CD4-positive, alpha-beta T cell treated with Interleukin-17A for 1 hour (primary cell): Measurements from ENCODE around the gene CEP295NL.
A peak's percentile ranks its signal among the peaks of the same experiment; 100 is the strongest.
"Not testable (repeated sequence)": the region's sequence is repeated elsewhere in the genome, so short reads cannot be mapped to it uniquely, and the experiment has no call there.

Experiments
- DNase-seq: peaks from one replicate; pipeline ENCODE4 v3.0.0-alpha.2; 2020

Gene CEP295NL

DNA sequence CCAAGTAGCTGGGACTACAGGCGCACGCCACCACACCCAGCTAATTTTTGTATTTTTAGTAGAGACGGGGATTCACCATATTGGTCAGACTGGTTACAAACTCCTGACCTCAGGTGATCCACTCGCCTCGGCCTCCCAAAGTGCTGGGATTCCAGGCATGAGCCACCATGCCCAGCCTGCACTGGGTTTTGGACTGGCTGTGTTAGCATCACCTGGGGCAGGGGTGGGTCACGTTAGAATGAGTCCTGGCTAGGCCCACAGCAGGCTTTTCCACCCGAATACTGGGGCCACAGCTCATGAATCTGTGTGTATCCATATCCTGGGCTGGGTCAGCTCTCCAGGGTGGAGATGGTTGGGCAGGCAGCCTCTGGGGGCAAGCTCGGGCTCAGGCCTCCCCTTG is 770 bp downstream of the CEP295NL start:
- DNase-seq: not testable (repeated sequence)

DNA sequence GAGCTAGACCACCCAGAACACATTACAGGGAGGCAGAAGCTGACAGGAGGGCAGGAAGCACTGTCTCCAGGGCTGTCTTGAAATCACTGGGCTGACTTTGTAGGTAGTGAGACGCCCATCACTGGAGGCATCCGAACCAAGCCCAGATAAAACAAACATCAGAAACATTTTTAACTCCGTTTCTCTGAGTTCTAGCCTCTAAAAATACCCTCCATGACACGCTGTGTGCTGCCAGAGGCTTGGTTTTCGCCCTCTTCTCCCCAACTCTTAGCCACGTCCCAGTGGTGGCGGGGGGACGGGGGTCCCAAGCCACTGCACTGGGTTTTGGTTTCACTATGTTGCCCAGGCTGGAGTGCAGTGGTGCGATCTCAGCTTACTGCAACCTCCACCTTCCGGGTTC is 1.2 kb downstream of the CEP295NL start:
- no peak for DNase-seq

DNA sequence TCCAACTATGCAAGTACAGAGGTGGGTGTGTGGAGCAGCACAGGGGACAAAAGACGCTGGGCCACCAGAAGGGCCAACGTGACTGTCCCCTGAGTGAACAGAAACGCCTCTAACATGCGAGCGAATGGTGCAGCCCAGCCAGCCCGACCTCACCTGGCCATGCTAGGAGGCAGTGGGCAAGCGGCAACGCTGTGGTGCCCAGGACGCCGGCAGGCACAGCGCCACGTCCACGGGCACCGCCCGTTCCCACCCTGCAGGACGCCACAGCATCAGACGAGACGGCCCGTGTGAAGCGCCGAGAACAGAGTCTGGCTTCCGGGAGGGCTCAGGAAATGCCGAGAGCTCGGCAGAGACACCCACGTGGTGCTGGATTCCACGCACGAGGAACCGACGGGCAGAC is 2.2 kb downstream of the CEP295NL start:
- DNase-seq: no peak

DNA sequence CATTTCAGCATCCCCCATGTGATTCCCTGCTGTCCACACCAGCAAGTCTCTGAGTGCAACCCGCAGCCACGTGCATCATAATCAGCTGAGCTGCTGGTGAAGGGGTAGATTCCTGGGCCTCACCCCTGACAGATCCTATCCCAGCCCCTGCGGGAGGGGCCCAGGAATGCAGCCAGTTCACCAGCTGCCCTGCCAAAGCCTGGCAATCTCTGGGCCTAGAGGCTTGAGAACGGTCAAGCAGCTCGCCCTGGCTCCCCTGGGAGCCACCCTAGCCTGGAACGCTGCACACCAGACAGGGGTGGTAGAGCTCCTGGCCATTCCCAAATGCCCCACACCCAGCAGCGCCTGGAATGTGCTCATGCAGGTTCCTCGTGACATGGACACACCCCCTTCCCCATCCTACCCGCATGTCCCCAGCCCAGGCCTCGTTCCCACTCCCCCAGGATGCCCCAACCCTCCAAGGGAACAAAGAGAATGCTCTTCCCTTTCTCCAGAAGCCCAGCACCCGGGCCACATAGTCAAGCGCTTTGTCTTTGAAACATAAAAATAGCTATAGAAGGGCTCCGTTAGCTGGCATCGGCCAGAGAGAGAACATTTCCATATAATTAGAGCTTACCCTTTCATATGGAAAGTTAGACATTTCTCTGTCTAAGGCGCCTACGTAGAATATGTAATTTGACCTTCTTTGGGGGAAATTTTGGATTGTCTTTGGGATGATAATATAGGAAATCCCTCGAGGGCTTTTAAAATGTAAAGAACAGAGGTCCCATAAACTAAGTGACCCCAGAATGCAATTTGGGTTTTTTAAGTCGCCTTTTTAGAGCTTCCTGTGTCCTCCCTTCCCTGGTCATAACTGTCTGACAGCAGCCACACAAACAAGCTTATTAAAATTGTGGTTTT is 3.4 kb downstream of the CEP295NL start:
- DNase-seq: no peak

DNA sequence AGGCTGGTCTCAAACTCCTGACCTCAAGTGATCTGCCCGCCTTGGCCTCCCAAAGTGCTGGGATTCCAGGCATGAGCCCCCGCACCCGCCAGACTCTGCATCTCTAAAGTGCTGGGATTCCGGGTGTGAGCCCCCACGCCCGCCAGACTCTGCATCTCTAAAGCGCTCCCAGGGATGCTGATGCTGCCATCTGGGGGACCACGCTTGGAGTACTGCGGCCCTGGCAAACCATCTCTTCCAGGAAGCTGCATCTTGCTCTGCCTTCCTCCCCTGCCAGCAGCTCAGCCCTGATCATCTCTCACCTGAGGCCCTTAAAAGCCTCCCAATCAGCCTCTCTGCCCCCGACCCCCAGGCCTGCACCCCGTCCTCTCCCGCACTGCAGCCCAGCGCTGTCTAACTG is 4.1 kb downstream of the CEP295NL start:
- DNase-seq: no peak

DNA sequence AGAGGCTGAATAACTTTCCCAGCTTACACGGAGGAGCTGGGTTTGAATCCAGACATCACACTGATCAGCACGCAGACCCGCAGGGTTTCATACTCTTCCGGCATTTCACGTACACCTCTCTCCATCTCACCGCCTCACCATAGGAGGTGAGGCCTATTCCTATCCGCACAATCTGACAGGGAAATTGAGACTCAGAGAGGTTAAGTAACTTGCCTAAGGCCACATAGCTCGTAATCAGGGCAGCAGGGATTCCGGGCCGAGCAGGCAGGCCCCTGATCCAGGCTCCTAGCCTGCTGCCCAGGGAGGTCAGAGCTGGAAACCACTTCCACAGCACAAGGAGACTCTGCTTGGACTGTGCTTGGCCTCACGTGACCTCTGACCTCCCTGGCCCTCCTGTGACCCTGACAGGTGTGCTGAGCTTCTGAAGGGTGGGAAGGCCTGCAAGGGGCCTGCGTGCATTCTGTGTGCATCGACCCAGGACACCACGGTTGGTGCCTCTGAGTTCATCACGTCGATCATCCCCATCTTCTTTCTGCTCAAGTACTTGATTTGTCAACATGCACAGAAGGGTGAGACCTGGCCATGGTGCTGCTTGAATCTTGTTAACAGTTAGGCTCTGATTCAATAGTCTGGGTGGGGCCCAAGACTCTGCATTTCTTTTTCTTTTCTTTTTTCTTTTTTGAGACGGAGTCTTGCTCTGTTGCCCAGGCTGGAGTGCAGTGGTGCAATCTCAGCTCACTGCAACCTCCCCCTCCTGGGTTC is 4.7 kb downstream of the CEP295NL start:
- DNase-seq: no peak

DNA sequence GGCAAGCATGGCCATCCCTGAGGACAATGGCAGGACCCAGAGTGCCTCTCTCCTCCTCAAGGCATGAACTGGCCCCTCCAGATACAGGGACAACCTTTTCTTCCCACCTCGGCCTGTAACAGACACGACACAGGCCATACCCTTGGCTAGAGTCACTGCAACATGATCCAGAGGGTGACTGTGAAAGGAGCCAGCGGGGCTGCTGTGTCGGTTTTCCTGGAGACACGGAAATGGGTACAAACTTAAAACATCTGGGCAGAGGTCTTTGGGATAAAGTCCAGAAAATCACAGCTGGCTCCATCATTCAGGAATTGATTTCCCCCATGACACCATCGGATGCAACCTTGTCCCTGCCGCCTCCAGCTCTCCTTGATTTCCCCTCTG is 5.3 kb downstream of the CEP295NL start:
- no peak for DNase-seq

DNA sequence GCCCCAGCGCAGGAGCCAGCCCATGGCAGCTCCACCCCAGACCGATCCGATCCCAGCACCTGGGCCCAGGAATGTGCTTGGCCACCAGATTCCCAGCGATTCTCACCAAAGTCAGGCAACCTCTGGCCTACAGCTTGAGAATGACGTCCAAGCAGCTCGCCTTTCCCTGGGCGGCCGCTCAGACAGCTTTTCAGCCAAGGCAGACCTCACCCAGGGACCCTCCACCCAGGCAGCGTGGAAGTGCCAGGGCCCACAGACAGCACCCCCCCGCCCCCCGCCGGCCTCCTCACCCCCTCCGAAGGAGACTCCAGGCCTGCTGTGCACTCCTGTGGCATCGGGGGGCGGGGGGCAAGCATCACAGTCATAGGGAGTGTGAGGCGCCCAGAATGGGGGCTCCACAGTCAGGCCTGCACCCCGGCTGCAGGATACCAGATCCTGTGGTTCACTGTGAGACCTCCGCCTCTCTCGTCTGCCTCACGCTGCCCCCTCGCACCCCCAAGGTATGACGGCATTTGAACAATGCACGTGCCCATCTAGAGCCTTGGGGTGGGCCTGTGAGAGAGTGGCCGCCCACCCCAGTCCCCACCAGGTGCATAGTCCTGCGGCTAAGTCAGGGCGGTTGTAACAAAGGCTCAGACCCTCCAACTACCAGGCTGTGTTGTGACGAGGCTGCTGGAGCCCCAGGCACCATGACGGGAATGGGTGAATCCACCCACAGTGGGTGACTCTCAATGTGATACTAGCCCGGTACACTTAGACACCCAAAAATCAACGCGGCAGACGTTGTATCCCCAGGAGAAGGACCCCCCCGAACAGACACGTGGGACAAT is 6.0 kb downstream of the CEP295NL start:
- DNase-seq: no peak

DNA sequence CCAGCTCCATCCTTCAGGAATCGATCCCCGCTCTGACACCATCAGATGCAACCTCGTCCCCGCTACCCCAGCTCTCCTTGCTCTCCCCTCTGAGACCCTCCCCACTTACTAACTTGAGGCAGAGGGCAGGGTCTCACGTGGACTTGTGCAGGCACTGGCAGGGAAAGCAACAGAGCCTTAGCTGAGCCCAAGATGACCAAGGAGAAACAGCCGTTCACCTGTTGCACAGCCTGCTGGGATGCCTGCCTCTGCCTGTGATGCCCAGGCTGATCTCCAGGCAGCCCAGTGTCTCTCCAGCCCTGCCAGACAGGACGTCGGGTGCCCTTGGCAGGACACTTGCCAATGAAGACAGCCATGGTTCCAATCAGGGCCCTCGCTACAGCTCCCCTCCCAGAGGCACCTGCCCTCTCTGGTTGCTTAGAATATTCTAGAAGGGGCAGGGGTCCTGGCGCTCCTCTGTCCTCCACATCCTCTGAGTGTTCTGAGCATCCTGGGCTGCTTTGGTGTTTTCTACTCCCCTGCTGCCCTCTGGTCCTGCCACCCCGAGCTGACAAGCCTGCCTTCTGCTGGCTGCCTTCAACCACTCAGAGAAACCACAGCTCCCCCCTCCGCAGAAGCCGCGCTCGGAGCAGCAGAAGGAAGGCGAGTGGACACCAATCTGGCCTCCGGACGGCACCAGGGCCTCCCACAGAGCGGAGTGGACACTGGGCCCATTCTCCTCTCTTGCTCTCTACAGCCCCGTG is 6.7 kb downstream of the CEP295NL start:
- no peak for DNase-seq

DNA sequence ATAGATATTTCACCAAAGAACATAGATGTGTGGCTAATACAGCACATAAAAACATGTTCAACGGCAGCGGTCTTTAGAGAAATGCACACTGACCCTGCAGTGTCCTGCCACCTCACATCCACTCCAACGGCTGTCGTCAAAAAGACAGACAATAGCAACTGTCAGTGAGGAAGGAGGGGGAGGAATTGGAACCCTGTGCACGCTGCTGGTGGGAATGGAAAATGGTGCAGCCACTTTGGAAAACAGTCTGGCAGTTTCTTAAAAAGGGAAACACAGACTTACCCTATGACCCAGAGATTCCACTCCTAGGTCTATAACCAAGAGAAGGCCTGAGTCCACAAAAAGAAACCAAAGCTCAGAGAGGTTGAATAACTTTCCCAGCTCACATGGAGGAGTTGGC is 7.7 kb downstream of the CEP295NL start:
- DNase-seq: no peak

DNA sequence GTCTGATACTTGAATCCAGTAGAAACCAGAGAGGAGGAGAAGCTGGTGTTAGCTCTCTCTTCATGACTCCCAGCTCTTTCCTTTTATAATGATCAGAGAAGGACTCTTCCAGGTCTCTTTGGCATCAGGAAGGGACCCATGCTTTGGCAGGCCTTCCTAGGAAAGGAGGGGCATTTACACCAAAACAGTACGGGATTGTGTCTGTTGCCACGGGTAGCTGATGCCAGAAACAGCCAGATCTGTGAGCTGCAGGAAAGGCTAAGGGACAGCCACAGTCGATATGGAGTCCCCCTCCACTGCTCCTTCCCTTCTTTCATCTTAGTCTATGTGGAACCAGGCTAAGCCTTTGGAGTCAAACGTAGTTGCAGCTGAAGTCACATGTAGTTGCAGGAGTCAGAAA is 9.3 kb downstream of the CEP295NL start:
- DNase-seq: no peak

DNA sequence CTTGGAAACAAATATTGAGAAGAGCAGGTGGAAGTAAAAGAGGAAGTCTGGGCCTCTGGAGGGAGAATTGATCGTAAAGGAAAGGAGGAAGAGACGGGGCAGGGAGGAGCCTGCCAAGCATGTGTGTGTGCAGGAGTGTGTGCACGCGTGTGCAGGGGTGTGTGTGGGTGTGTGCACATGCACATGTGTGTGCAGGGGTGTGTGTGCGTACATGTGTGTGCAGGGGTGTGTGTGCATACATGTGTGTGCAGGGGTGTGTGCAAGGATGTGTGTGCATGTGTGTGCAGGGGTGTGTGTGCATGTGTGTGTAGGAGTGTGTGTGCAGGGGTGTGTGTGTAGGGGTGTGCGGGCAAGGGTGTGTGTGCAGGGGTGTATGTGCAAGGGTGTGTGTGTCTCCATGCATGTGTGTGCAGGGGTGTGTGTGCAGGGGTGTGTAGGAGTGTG is 10.0 kb downstream of the CEP295NL start:
- no peak for DNase-seq

DNA sequence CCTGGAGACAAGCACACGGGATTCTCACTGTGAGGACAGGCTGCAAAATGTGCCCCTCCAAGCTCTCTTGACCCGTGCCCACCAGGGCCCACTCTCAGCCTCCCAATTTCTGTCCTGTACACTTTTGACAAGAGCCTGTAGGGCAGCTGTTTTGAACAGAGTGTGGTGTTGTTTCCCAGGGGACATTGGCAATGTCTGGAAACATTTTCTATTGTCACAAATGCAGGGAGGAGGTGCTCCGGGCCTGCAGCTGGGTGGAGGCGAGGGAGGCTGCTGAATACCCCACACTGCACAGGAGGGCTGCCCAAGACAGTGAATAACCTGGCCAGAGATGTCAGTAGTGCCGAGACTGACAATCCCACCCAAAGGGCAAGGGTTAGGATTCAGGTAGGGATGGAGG is 10.5 kb downstream of the CEP295NL start:
- no peak for DNase-seq

DNA sequence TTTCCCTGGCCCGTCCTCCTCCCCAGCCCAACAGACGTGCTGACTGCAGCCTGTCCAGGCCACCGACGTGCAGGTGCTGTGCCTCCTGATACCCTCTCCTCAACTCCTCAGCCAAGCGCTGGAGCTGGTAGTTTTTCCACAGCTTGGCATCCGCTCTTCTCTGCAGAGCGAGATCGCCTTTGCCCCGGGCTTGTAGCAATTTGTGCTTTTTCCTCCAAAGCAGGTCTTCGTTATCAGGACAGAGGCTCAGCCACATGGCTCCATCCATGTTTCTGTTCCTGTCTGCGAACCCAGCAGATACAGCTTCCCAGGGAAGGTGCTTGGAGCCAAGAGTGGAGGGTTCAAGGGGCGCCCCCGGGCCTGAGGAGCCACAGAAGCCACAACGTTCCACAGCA is 10.9 kb downstream of the CEP295NL start:
- no peak for DNase-seq

DNA sequence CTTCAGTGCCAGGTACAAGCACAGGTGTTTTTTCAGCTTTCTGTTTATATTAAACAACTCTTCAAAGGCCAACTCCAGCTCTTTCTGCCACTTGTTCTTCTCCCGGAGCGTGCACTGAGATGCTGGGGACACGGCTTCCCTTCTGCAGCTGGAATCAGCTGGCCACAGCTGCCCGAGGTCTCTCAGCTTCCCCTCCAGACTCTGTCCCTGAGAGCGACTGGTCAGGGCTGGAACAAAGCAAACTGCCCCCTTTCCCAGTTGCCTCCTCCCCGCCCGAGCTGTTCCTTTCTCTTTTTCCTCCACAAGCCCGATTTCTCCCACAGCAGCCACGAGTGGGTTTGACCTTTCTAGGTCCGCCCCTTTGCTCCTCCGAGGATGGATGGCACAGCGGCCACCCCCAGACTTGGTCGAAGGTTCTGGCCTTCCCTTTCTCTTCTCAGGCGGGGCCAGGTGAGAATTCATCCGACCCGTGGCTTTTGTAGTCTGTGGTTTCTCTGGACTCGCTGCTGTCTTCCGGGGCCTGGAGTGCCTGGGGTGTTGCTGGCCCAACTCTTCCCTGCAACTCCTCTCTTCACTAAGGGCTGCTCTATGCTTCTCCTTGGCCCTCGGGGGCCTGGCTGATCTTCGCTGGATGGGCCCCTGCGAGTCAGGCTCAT is 11.5 kb downstream of the CEP295NL start:
- DNase-seq: no peak

DNA sequence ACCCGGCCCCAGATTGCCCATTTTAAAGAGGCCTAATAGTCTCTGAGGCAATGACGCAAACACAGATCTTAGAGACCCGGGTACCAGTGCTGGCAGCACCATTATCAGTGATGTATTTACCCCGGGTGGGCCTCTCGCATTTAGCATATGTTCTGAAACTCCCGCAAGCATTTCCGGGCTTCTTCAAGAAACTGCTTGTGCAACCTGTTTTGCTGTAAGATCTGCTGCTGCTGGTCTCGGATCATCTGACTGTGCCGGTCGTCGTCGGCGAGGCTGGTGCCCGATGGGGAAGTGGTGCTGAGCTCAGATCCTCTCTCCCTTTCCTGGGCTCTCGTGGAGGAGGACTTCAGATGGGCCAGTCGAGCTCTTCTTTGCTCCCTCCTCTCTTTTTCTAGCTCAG is 12.5 kb downstream of the CEP295NL start:
- DNase-seq: peak; percentile 61

DNA sequence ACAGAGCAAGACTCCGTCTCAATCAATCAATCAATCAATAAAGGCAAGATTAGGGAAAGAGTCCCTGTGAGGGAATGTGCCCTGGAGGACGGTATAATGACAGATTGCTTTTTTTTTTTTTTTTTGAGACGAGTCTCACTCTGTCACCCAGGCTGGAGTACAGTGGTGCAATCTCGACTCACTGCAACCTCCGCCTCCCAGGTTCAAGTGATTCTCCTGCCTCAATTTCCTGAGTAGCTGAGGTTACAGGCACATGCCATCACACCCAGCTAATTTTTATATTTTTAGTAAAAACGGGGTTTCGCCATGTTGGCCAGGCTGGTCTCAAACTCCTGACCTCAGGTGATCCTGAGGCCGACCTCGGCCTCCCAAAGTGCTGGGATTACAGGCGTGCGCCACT is 12.9 kb downstream of the CEP295NL start:
- DNase-seq: not testable (repeated sequence)

DNA sequence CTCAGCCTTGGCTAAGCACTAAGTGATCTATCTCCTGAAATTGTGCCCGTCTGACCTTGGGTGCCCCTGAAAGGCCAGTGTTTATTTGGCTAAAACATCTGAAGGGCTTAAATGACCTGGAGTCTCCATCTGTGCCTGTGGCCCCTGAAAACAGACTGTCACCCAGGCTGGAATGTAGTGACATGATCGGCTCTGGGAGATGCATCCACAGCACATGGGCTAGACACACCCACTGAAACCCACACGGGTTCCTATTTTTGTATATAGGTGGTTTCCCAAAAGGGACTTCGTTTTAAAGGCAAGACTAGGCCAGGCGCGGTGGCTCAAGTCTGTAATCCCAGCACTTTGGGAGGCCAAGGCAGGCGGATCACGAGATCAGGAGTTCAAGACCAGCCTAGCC is 13.5 kb downstream of the CEP295NL start:
- peak; percentile 36 for DNase-seq

DNA sequence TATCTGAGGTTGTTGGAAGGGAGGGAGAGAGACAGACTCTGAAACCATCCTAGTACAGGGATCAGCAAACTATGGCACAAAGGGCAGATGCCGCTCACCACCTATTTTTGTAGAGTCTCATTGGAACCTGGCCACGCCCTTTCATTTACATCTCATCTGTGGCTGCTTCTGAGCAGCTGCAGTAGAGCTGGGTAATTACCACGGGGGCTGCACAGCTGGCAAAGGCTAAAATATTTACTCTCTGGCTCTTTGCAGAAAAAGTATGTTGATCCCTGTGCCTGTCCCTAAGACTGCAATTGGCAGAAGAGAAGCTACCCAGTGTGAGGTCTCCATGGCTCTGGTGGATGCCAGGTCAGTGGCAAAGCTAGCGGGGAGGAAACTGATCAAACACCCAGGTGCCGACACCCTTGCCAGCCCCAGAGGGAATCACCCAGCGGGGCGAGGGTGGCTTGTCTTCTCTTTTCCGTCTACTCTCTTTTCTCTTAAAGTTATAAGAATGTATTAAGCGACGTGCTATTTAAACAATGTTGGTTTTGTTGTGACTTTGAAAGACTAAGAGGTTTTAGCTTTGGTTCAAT is 14.0 kb downstream of the CEP295NL start:
- DNase-seq: no peak

DNA sequence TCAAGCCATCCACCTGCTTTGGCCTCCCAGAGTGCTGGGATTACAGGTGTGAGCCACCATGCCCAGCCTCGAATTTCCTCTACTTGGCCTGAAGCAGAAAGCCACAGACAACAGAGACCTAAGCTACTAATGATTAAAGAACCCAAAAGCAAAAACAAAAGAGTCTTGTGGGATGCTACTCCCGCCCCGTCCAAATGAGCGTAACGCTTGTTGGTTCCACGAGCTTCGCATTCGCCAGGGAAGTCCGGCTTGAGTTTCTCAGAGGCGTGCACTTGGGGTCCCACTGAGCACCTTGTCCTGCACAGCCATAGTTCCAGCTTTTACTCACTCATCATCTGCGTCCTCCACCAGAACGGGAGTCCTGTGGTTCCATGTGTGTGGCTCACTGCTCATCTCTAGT is 16.0 kb downstream of the CEP295NL start:
- DNase-seq: no peak

DNA sequence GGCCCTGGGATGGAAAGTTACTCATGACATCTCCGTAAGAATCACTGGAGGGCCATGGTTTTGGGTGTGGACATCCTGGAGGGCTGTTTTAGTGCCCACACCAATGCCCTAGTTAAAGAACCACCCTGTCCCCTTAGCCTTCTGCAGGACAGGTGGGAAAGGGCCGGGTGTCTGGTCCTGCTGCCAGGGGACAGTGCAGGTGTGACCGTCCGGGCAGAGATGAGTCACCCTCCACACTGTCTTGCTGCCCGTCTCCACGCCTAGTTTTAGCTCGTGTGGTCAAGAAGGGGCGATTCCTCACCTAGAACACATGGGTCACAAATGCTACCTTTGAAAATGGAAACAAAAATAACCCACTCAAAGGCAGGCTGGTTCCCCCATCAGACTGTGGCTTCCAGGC is 17.0 kb downstream of the CEP295NL start:
- no peak for DNase-seq
